ENCODE results near the gene TSSK1B.
"Not testable (repeated sequence)": the region's sequence is repeated elsewhere in the genome, so short reads cannot be mapped to it uniquely, and the experiment has no call there.

The TSSK1B gene

DNA sequence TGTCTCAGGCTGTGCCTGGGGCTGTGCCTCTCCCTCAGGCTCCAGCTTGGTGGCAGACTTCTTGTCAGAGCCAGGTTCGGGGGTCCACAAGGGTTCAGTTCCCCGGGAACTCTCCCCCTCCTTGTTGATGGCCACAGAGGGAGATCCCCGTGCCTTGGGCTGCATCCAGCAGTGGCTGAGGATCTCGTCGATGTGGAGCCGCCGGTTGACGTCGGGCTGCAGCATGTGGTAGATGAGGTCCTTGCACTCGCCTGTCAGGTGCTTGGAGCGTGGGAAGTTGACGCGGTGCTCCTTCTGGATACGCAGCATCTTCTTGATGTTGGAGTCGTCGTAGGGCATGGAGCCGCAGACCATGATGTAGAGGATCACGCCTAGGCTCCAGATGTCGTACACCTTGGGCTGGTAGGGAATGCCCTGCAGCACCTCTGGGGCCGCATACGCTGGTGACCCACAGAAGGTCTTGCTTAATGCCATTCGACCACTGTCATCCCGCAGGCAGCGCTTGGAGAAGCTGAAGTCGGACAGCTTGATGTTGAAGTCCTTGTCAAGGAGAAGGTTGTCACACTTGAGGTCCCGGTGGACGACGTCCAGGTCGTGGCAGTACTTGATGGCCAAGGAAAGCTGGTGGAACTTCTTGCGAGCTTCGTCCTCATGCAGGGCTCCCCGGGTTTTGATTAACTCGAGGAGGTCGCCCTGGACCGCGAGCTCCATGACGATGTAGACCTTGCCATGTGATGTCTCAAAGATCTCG is 752 bp downstream of the TSSK1B start:
- no peak overlapping the region for H3K4me3 Mint-ChIP-seq
- CTCF ChIA-PET, result no interaction called here
- no peak for DNase-seq
- H3K27me3 Mint-ChIP-seq, result peaks cover 22% of the 10 kb centered on the region
- H3K9me3 Mint-ChIP-seq, result no peaks in the 10 kb centered on the region
- no peaks in the 10 kb centered on the region for H3K4me1 Mint-ChIP-seq
- no peak overlapping the region for H3K27ac Mint-ChIP-seq
- H3K36me3 Mint-ChIP-seq, result no peaks in the 10 kb centered on the region

DNA sequence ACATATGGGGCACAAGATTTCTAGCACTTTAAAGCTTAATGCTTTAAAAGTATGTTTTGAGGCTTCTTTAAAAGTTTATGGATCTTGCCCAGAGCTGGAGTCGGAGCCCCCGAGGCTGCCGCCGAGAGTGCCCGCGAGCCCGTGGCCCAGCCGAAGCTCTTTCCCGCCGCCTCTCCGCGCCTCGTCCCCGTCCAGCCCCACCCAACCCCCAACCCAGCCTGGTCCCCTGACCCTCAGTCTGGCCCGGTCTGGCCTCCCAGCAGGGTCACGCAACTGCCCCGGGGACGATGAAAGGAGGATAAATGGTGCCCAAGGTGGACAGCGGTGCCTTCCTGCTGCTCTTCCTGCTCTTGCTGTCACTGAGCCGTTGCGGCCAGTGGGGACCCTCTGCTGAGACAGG is 1.7 kb downstream of the TSSK1B start:
- Mint-ChIP-seq H3K9me3 (no peaks in the 10 kb centered on the region), H3K4me3 (no peak overlapping the region), H3K36me3 (no peaks in the 10 kb centered on the region), H3K27ac (no peak overlapping the region), H3K4me1 (no peaks in the 10 kb centered on the region), H3K27me3 (peaks cover 22% of the 10 kb centered on the region)
- no peak for DNase-seq
- CTCF ChIA-PET, result no interaction called here

DNA sequence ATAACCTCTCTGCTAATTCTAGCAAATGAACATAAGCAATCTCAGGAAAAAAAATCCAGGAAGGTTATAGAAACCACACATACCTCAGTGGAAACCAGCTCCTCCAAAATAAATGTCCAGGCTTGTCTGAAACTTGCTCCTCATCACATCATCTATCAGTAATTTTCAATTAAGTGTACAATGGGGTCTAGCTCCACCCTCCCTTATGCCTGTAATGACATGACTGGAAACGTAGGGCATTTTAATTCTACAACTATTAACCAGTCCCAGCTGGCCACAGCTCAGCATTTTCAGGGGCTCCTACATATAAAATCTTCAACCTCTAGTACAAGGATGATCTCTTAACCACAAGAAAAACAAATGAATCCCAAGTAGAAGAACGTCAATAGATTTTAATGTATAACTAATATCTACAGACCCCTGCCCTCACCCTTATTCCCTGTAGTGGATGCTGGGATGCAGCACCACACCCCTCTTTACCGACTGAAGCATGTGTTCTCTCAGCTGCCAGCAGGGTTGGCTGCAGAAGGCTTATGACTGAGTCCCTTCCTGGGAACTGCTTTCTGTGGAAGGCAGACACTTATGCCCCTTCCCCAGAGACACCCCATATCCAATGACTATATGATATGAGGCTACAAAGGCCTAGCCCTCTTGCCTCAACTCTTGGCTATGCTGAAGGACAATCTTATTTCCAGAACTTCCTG is 6.8 kb downstream of the TSSK1B start:
- CTCF ChIA-PET, result no interaction called here
- no peak for DNase-seq
- Mint-ChIP-seq H3K4me3 (no peak overlapping the region), H3K4me1 (no peaks in the 10 kb centered on the region), H3K9me3 (no peaks in the 10 kb centered on the region), H3K27ac (no peak overlapping the region), H3K27me3 (no peaks in the 10 kb centered on the region), H3K36me3 (no peaks in the 10 kb centered on the region)

DNA sequence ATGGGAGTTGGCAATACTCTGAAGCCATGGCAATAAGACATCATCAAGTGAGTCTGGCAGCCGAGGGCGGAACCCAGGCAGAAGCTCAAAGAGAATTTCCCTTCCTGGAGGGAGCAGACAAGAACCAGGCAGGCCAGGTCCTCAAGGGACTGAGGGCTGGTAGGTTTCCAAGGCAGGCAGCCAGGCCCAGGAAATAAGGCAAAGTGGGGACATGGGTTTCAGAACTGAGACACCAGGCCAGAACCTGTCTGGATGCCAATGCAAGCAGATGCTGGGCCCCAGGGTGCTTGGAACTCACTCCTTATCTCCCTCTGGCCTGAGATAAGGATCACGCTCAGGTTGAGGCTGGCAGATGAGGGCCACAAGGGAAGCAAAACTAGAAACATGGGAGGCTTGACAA is 8.9 kb downstream of the TSSK1B start:
- H3K4me1 Mint-ChIP-seq, result no peaks in the 10 kb centered on the region
- no peaks in the 10 kb centered on the region for H3K36me3 Mint-ChIP-seq
- DNase-seq, result no peak
- H3K9me3 Mint-ChIP-seq, result no peaks in the 10 kb centered on the region
- CTCF ChIA-PET, result no interaction called here
- H3K4me3 Mint-ChIP-seq, result no peak overlapping the region
- H3K27ac Mint-ChIP-seq, result no peak overlapping the region
- peaks cover 4% of the 10 kb centered on the region for H3K27me3 Mint-ChIP-seq

DNA sequence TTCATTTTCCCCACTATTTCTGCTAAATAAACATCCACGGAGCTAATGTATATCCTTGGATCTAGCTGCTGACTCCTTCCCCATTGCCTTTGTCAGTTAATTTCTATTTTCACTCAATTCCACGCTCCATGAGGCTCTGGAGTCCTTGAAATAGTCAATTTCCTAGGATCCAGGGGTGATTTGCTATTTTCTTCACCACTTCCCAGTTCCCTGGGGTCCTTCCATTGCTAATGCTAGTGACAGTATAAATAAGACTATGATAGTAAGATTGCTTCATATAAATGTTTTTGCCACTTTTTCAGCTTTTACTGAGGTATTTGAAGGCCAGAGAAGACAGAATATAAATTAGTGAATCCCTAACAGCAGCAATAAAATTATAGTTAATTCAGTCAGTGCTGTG is 13.1 kb downstream of the TSSK1B start:
- Mint-ChIP-seq H3K27ac (no peak overlapping the region), H3K27me3 (peaks cover 4% of the 10 kb centered on the region), H3K4me3 (no peak overlapping the region), H3K9me3 (no peaks in the 10 kb centered on the region), H3K4me1 (no peaks in the 10 kb centered on the region), H3K36me3 (no peaks in the 10 kb centered on the region)
- CTCF ChIA-PET, result interaction anchor here (0.8 kb wide), 1 partner anchor 10 kb away, joined by 3 read pairs; no protein-coding TSS in a partner anchor
- DNase-seq, result no peak

DNA sequence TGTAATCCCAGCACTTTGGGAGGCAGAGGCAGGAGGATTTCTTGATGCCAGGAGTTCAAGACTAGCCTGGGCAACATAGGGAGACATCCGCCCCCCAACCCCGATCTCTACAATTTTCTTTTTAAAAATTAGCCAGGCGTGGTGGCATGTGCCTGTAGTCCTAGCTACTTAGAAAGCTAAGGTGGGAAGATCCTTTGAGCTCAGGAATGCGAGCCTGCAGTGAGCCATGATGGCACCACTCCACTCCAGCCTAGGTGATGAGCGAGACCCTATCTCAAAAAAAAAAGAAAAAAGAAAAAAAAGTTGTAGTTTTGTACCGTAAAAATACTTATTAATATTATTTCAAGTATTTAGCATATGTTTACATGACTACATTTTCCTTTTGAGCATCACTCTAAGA is 29.3 kb downstream of the TSSK1B start:
- CTCF ChIA-PET, result no interaction called here
- Mint-ChIP-seq H3K27me3 (peaks cover 19% of the 10 kb centered on the region), H3K9me3 (no peaks in the 10 kb centered on the region), H3K4me3 (no peak overlapping the region), H3K4me1 (no peaks in the 10 kb centered on the region), H3K36me3 (no peaks in the 10 kb centered on the region), H3K27ac (no peak overlapping the region)
- no peak for DNase-seq

DNA sequence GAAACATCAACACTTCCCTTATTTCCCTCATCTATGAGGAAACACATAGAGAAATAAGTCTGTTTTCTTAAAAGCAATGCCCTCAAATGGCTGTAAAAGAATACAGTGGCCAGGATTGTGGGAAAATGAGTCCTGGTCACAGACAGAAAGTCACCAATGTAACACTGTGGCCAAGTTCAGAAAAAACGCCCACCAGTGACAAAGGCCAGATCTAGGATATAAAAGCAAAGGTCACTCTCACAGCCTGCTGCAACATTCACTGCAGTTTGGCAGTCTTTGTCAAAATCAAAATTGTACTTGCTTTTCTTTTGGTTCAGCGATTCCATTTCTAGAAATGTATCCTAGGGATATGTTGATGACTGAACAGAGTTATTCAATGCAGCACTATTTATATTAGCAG is 30.5 kb downstream of the TSSK1B start:
- H3K36me3 Mint-ChIP-seq, result no peaks in the 10 kb centered on the region
- peaks cover 19% of the 10 kb centered on the region for H3K27me3 Mint-ChIP-seq
- H3K9me3 Mint-ChIP-seq, result no peaks in the 10 kb centered on the region
- CTCF ChIA-PET, result no interaction called here
- H3K4me1 Mint-ChIP-seq, result no peaks in the 10 kb centered on the region
- DNase-seq, result no peak
- no peak overlapping the region for H3K27ac Mint-ChIP-seq
- no peak overlapping the region for H3K4me3 Mint-ChIP-seq

DNA sequence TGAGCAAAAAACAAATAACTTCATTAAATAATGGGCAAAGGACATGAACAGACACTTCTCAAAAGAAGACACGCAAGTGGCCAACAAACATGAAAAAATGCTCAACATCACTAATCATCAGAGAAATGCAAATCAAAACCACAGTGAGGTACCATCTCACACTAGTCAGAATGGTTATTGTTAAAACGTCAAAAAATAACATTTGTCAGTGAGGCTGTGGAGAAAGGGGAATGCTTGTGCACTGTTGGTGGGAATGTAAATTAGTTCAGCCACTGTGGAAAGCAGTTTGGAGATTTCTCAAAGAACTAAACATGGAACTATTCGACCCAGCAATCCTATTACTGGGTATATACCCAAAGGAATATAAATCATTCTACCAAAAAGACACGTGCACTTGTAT is 36.8 kb downstream of the TSSK1B start:
- H3K36me3 Mint-ChIP-seq, H3K4me3 Mint-ChIP-seq, H3K27ac Mint-ChIP-seq, DNase-seq, H3K27me3 Mint-ChIP-seq, H3K4me1 Mint-ChIP-seq, H3K9me3 Mint-ChIP-seq: not testable (repeated sequence)
- CTCF ChIA-PET, result interaction anchor here (1.2 kb wide), 1 partner anchor 66 kb away, joined by 3 read pairs; no protein-coding TSS in a partner anchor

DNA sequence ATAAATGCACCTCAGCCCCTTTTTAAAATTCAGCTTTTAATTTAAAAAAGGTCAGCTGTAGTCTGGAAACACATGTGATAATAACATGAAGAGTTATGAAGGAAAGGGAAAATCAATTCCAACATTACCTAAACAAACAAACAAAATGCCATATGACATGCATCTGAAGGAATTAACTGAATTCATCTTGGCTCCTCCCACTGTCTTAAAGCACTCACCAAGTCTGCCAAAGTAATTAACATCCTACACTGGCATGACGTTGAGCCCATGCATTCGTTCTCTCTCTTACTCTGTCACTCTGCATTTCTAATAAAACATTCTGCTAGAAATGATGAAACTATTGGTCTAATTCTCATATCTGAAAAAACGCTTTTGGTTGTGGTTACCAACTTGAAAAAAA is 37.7 kb downstream of the TSSK1B start:
- Mint-ChIP-seq H3K27me3 (peaks cover 4% of the 10 kb centered on the region), H3K36me3 (no peaks in the 10 kb centered on the region), H3K9me3 (no peaks in the 10 kb centered on the region), H3K4me3 (no peak overlapping the region), H3K4me1 (no peaks in the 10 kb centered on the region), H3K27ac (no peak overlapping the region)
- CTCF ChIA-PET, result no interaction called here
- DNase-seq, result no peak

DNA sequence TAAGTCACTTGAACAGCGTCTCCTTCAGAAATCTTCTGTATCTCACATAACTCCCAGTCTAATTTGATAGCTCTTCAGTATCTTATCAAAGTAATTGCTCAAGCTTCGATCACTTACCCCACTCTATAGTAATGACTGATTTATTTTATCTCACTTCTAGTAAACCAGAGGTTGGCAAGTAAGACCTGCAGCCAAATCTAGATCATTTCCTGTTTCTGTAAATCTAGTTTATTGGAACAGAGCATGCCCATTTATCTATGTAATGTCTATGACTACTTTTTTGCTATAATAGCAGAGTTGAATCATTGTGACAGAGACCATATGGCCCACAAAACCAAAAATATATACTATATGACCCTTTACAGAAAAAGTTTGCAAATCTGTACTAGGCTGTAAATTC is 40.1 kb downstream of the TSSK1B start:
- Mint-ChIP-seq H3K27me3 (peaks cover 12% of the 10 kb centered on the region), H3K9me3 (no peaks in the 10 kb centered on the region), H3K4me1 (no peaks in the 10 kb centered on the region), H3K36me3 (no peaks in the 10 kb centered on the region), H3K27ac (no peak overlapping the region), H3K4me3 (no peak overlapping the region)
- CTCF ChIA-PET, result interaction anchor here (1.0 to 1.1 kb wide), 2 partner anchors 13 to 116 kb away, joined by 3 to 4 read pairs; no protein-coding TSS in a partner anchor
- no peak for DNase-seq

DNA sequence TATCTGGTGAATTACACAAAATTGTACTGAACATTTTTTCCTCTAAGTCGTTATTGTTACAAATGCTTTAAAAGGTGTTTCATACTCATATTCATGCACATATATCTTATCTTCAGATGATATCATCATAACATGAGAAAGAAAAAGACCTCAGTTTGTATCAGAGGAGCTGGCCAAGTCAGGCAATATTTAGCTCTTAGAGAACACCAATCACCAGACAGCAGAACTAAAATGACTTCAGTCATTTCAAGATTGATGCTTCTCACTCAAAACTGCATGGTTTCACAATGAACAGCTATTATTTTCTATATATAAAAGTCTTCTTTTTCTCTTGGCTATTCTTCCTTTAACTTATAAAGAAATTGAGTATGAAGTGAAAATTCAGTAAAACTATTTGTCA is 44.6 kb downstream of the TSSK1B start:
- H3K9me3 Mint-ChIP-seq, result no peaks in the 10 kb centered on the region
- no peak overlapping the region for H3K4me3 Mint-ChIP-seq
- H3K27me3 Mint-ChIP-seq, result peaks cover 28% of the 10 kb centered on the region
- no peaks in the 10 kb centered on the region for H3K4me1 Mint-ChIP-seq
- no peak overlapping the region for H3K27ac Mint-ChIP-seq
- CTCF ChIA-PET, result interaction anchor here (3.0 kb wide), 1 partner anchor 11 kb away, joined by 17 read pairs; no protein-coding TSS in a partner anchor
- H3K36me3 Mint-ChIP-seq, result no peaks in the 10 kb centered on the region
- no peak for DNase-seq

DNA sequence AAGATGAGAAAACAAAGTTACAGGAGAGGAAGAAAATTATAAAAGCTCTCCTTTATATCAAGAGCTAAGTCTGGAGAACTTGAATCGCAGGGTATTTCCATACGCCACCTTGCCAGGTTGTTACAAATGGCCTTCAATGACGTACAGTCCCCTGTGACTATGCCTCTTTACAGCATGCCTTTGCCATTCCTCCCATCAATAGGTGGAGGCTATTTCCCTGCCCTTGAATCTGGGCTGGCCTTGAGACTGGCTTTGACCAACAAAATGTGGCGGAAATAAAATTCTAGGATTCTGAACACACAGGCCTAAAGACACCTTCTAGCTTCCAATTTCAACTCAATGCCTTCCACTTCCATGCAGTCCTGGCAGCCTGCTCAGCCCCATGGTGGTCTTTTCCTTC is 45.7 kb downstream of the TSSK1B start:
- Mint-ChIP-seq H3K36me3 (no peaks in the 10 kb centered on the region), H3K4me3 (no peak overlapping the region), H3K9me3 (no peaks in the 10 kb centered on the region), H3K27me3 (peaks cover 31% of the 10 kb centered on the region), H3K27ac (no peak overlapping the region), H3K4me1 (no peaks in the 10 kb centered on the region)
- CTCF ChIA-PET, result interaction anchor here (3.0 kb wide), 1 partner anchor 10 kb away, joined by 17 read pairs; no protein-coding TSS in a partner anchor
- no peak for DNase-seq

DNA sequence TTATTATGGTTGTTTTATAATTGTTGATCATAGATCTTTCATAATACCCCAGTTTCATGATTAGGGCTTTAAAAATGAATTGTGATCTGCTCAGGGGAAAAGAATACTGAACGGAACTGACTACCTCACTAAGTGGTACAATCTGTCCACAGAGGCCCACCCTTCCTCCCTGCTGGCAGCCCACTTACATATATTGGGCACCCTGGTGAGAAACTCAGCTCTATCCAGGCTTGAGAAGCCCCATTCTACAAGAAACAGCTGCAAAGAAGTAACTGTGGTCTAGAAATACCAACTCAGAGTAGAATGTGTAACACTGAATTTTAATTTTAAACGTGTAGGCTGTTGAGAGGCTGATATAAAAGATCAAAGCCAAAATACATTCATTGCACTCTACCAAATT is 46.9 kb downstream of the TSSK1B start:
- Mint-ChIP-seq H3K9me3 (no peaks in the 10 kb centered on the region), H3K27ac (no peak overlapping the region), H3K36me3 (no peaks in the 10 kb centered on the region), H3K4me1 (no peaks in the 10 kb centered on the region), H3K4me3 (no peak overlapping the region), H3K27me3 (peaks cover 30% of the 10 kb centered on the region)
- no peak for DNase-seq
- CTCF ChIA-PET, result interaction anchor here (3.0 kb wide), 1 partner anchor 9 kb away, joined by 17 read pairs; no protein-coding TSS in a partner anchor

DNA sequence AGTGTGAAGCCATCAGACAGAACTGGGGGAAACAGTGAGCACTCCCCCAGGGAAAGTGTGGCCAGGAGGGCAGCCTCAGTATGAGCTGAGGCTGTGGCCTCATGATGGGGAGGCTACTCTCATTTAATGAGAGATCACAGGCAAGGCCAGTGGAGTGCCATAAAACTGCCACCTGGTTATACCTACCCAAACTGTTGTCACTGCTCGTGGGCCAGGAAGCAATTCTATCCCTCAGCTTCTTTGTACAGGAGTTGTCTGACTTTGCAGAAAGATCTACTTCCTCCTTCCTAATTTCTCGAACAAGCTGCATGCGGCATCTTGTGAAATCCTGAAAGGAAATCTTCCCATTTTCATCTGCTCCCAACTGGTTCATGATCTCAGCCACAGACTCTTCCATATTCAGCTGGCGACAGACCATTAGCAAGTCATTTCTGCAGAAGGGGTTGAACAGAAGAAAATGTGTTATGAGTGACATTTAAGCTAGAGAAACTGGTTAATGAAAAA is 50.0 kb downstream of the TSSK1B start:
- DNase-seq, result no peak
- Mint-ChIP-seq H3K36me3 (peaks cover 2% of the 10 kb centered on the region), H3K9me3 (no peaks in the 10 kb centered on the region), H3K27ac (no peak overlapping the region), H3K4me3 (no peak overlapping the region), H3K4me1 (peaks cover 21% of the 10 kb centered on the region), H3K27me3 (peaks cover 35% of the 10 kb centered on the region)
- CTCF ChIA-PET, result interaction anchor here (0.6 to 1.1 kb wide), 3 partner anchors 26 to 126 kb away, joined by 3 to 4 read pairs (median 4); no protein-coding TSS in a partner anchor

DNA sequence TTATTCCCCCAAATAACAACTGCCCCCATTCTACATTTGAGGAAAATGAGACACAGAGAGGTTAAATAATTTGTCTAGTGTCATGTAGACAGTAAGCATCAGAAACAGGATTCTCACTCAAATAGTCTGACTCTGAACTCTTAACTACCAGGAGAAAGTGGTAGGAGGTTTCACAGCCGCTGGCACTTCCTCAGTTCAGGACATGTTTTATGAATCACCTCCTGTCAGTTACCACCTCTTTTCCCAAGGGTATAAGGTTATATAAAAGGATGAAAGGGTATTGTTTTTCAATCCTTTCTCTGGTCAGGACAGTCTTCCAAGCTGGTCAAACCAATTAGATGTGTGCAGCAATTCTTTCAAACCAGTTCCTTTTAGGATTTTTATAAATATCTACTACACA is 52.1 kb downstream of the TSSK1B start:
- Mint-ChIP-seq H3K27me3 (peaks cover 31% of the 10 kb centered on the region), H3K4me3 (no peak overlapping the region), H3K27ac (no peak overlapping the region), H3K9me3 (no peaks in the 10 kb centered on the region), H3K36me3 (peaks cover 2% of the 10 kb centered on the region), H3K4me1 (peaks cover 40% of the 10 kb centered on the region)
- CTCF ChIA-PET, result interaction anchor here (1.5 kb wide), 1 partner anchor 12 kb away, joined by 4 read pairs; no protein-coding TSS in a partner anchor
- DNase-seq, result no peak

Data from activated naive CD4-positive, alpha-beta T cell treated with anti-CD3 and anti-CD28 coated beads, Interleukin-2, amount 10 ng/mL, durations not matched to agents 7 days and 5 days (primary cell).